HepG2 (cell line): Measurements from ENCODE around the gene CXADR. TPM values are rescaled to one million over a fixed set of nuclear protein-coding genes. Genes with fewer than 3 reads are reported as not detected.
A peak's percentile ranks its signal among the peaks of the same experiment; 100 is the strongest.

ENCODE experiments used
- ARID5B ChIP-seq: IDR thresholded peaks from 2 replicates; pipeline ENCODE4 v1.4.0; 2020; ENCODE audit warnings: mild to moderate bottlenecking, missing genetic modification reagents
- ATM ChIP-seq: fragments of 450-650 bp; IDR thresholded peaks from 2 replicates; pipeline ENCODE4 v1.7.1; 2017; ENCODE audit warnings: mild to moderate bottlenecking, borderline replicate concordance
- DPF2 ChIP-seq: sonication (generic); formaldehyde crosslinking; IDR thresholded peaks from 2 replicates; pipeline ENCODE4 v1.4.0; 2020; ENCODE audit warnings: mild to moderate bottlenecking, low read depth, missing genetic modification reagents, borderline replicate concordance
- FOXA3 ChIP-seq: IDR thresholded peaks from 2 replicates; pipeline ENCODE4 v1.6.1; 2016; ENCODE audit warnings: missing genetic modification reagents, missing compliant biosample characterization
- GATA4 ChIP-seq: sonication (generic); IDR thresholded peaks from 2 replicates; pipeline ENCODE4 v1.6.1; 2016; ENCODE audit warnings: antibody characterized with exemption, low read depth, borderline replicate concordance
- GTF3A ChIP-seq: sonication (generic); formaldehyde crosslinking; conservative IDR thresholded peaks from 2 replicates; pipeline ENCODE4 v1.4.0; 2020; ENCODE audit warnings: mild to moderate bottlenecking, missing genetic modification reagents
- HDAC6 ChIP-seq: fragments of 200-600 bp; sonication (generic); IDR thresholded peaks from 2 replicates; pipeline ENCODE4 v1.7.0; 2017; ENCODE audit warnings: mild to moderate bottlenecking, antibody characterized with exemption, low read length, low read depth
- HMG20B ChIP-seq: conservative IDR thresholded peaks from 2 replicates; pipeline ENCODE4 v1.6.1; 2016; ENCODE audit warnings: missing genetic modification reagents, missing compliant biosample characterization
- HNRNPH1 ChIP-seq: fragments of 200-400 bp; formaldehyde crosslinking; optimal IDR thresholded peaks from 2 replicates; pipeline ENCODE3; 2017; ENCODE audit warnings: mild to moderate bottlenecking, low read depth, low read length
- IRF1 ChIP-seq: sonication (generic); formaldehyde crosslinking; IDR thresholded peaks from 2 replicates; pipeline ENCODE4 v1.4.0; 2020; ENCODE audit warnings: low read depth, mild to moderate bottlenecking, missing genetic modification reagents
- KLF11 ChIP-seq: IDR thresholded peaks from 2 replicates; pipeline ENCODE4 v1.6.1; 2016; ENCODE audit warnings: missing compliant biosample characterization
- LCORL ChIP-seq, 2 experiments: fragments of 450-650 bp in 1 of 2; sonication (generic) in 1 of 2; formaldehyde crosslinking in 1 of 2; IDR thresholded peaks; 2 replicates each; pipeline versions ENCODE4 v1.5.0 to v1.6.1; 2017 to 2020; ENCODE audit warnings: antibody characterized with exemption in 1 of 2, missing genetic modification reagents in 1 of 2
- MZF1 ChIP-seq: sonication (generic); formaldehyde crosslinking; IDR thresholded peaks from 2 replicates; pipeline ENCODE4 v1.8.1; 2023; ENCODE audit warnings: mild to moderate bottlenecking, missing genetic modification reagents, borderline replicate concordance
- NCOA2 ChIP-seq: sonication (generic); formaldehyde crosslinking; IDR thresholded peaks from 2 replicates; pipeline ENCODE4 v1.8.0; 2022; ENCODE audit warnings: inconsistent platforms
- NCOA5 ChIP-seq: sonication (generic); formaldehyde crosslinking; IDR thresholded peaks from 2 replicates; pipeline ENCODE4 v1.4.0; 2020; ENCODE audit warnings: missing genetic modification reagents
- NFKBIZ ChIP-seq: IDR thresholded peaks from 2 replicates; pipeline ENCODE4 v1.6.1; 2018; ENCODE audit warnings: missing genetic modification reagents, missing compliant biosample characterization
- NFYB ChIP-seq: sonication (generic); formaldehyde crosslinking; IDR thresholded peaks from 2 replicates; pipeline ENCODE4 v1.4.0; 2020; ENCODE audit warnings: missing genetic modification reagents
- PATZ1 ChIP-seq: sonication (generic); formaldehyde crosslinking; IDR thresholded peaks from 2 replicates; pipeline ENCODE4 v1.4.0; 2020; ENCODE audit warnings: missing genetic modification reagents
- RELA ChIP-seq: sonication (generic); formaldehyde crosslinking; IDR thresholded peaks from 2 replicates; pipeline ENCODE4 v1.4.0; 2020; ENCODE audit warnings: missing genetic modification reagents
- SCMH1 ChIP-seq: sonication (generic); formaldehyde crosslinking; IDR thresholded peaks from 2 replicates; pipeline ENCODE4 v1.9.0; 2021; ENCODE audit warnings: missing genetic modification reagents, mild to moderate bottlenecking, borderline replicate concordance
- TCF7 ChIP-seq: sonication (generic); IDR thresholded peaks from 2 replicates; pipeline ENCODE4 v1.6.1; 2016; ENCODE audit warnings: antibody characterized with exemption, low read depth
- TMF1 ChIP-seq: sonication (generic); formaldehyde crosslinking; IDR thresholded peaks from 2 replicates; pipeline ENCODE4 v1.8.1; 2022; ENCODE audit warnings: low read depth, missing genetic modification reagents
- ZBTB8A ChIP-seq: sonication (generic); formaldehyde crosslinking; IDR thresholded peaks from 2 replicates; pipeline ENCODE4 v1.4.0; 2020; ENCODE audit warnings: mild to moderate bottlenecking, low read depth, missing genetic modification reagents, borderline replicate concordance
- ZNF136 ChIP-seq: sonication (generic); formaldehyde crosslinking; IDR thresholded peaks from 2 replicates; pipeline ENCODE4 v1.8.1; 2022; ENCODE audit warnings: low read depth, mild to moderate bottlenecking, moderate library complexity, missing genetic modification reagents
- ZNF589 ChIP-seq: sonication (generic); formaldehyde crosslinking; conservative IDR thresholded peaks from 2 replicates; pipeline ENCODE4 v1.8.0; 2022; ENCODE audit warnings: mild to moderate bottlenecking, moderate library complexity, missing genetic modification reagents
- ZNF740 ChIP-seq: sonication (generic); formaldehyde crosslinking; IDR thresholded peaks from 2 replicates; pipeline ENCODE4 v1.4.0; 2020; ENCODE audit warnings: missing genetic modification reagents
- polyA plus RNA-seq, 8 experiments: library from polyadenylated mRNA; depleted of rRNA in 3 of 8; stranded (reverse) in 7 of 8; unstranded in 1 of 8; fragments of >200 nt; fragmentation: Illumina TruSeq in 4 of 8; extraction: Trizol in 4 of 8; gene quantifications; 2 replicates each; pipeline versions ENCODE4 v1.2.1 to v1.2.3, GENCODE V29; 2011 to 2016; ENCODE audit warnings: low read depth in 4 of 8, missing spikeins in 1 of 8, mixed read lengths in 1 of 8; ENCODE audit not compliant: insufficient read depth in 1 of 8
- total RNA-seq, 5 experiments: library from RNA; depleted of rRNA; stranded (reverse); fragments of >200 nt; fragmentation: Illumina TruSeq; extraction: Trizol; gene quantifications; 2 replicates each; pipeline ENCODE4 v1.2.3, GENCODE V29; 2016; ENCODE audit warnings: low read depth in 1 of 5

Gene CXADR
- total and polyA plus RNA-seq, 2 of the 13 experiments (the other 11 are each of a cell fraction or from before 2014, with no cell fraction given) = 86.8 to 110 TPM

- 0 out of 2 replicates have a peak, but pooled peaks have one; percentile 20 for TF ChIP-seq PATZ1 (CRISPR knock-in tag)
- no peak for TF ChIP-seq ZNF740 (CRISPR knock-in tag)
- no peak for TF ChIP-seq NFYB (CRISPR knock-in tag)
- TF ChIP-seq GTF3A (CRISPR knock-in tag) = no peak
- TF ChIP-seq ZNF136 (CRISPR knock-in tag) = no peak
- TF ChIP-seq ATM = no peak
- TF ChIP-seq NCOA2 (CRISPR knock-in tag) = peak; percentile 83
- TF ChIP-seq DPF2 (CRISPR knock-in tag) = no peak
- TF ChIP-seq NFKBIZ (CRISPR knock-in tag) = no peak
- TF ChIP-seq HMG20B (CRISPR knock-in tag) = peak; percentile 71
- TF ChIP-seq GATA4 = peak; percentile 92
- TF ChIP-seq MZF1 (CRISPR knock-in tag) = no peak
- TF ChIP-seq TMF1 = no peak
- TF ChIP-seq FOXA3 = peak; percentile 82
- peak; percentile 87 for TF ChIP-seq ARID5B
- TF ChIP-seq SCMH1 (CRISPR knock-in tag) = no peak
- TF ChIP-seq LCORL (IDR thresholded peaks at IDR 0.05) = no peak
- TF ChIP-seq LCORL (CRISPR knock-in tag; IDR thresholded peaks at IDR 0.05) = 0 out of 2 replicates have a peak, but pooled peaks have one; percentile 46
- no peak for TF ChIP-seq HNRNPH1
- peak; percentile 41; the same call in 1 of the 2 replicates for TF ChIP-seq TCF7
- TF ChIP-seq IRF1 = no peak
- TF ChIP-seq HDAC6 = no peak
- no peak for TF ChIP-seq RELA (CRISPR knock-in tag)
- TF ChIP-seq ZNF589 (CRISPR knock-in tag) = no peak
- no peak for TF ChIP-seq KLF11
- TF ChIP-seq NCOA5 (CRISPR knock-in tag) = no peak
- no peak for TF ChIP-seq ZBTB8A (CRISPR knock-in tag)
These were observed 14.4 kb downstream of the CXADR start (continued) for GRCh38 chr21:17527240-17527639.
